Measurements from ENCODE around the gene GYPB.
"Not testable (repeated sequence)": the region's sequence is repeated elsewhere in the genome, so short reads cannot be mapped to it uniquely, and the experiment has no call there.

The GYPB gene

DNA sequence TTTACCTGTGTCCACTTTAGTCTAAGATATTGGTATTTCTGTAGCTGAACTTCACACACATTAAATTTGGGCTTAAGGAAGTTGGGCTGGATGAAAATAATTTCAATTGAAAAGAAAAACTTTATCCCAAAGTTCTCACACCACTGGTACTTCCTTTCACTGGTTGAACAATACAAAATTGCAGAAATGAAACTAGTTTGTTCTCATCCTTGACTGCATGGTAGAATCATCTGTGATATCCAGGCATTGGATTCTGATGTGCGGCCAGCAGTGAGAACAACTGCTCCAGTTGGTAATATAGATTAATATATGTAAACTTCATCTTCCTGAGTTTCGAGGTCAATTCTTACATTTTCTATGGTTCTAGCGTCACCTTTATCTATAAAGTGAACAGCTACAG, 10.6 kb downstream of the GYPB start:
- DNase-seq = not testable (repeated sequence)

DNA sequence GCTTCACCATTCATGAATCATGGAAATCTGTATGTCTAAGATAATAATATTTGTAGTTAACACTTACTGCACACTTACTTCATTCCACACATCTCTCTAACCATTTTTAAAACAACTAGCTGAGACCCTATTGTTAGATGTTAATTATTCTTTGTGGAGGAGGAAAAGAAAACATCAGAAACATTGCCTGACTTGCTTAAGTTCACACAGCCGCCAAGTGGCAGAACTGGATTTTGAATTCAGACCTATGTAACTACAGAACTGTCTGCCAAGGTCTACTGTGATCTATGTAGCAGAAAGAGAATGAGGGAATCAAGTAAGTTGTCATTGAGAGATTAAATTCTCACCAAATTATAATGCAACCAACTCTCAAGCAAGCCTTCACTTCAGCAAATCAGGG, 11.2 kb downstream of the GYPB start:
- not testable (repeated sequence) for DNase-seq

GRCh38 chr4:144006200-144006803, 12.9 kb downstream of the GYPB start:
- DNase-seq = not testable (repeated sequence)

DNA sequence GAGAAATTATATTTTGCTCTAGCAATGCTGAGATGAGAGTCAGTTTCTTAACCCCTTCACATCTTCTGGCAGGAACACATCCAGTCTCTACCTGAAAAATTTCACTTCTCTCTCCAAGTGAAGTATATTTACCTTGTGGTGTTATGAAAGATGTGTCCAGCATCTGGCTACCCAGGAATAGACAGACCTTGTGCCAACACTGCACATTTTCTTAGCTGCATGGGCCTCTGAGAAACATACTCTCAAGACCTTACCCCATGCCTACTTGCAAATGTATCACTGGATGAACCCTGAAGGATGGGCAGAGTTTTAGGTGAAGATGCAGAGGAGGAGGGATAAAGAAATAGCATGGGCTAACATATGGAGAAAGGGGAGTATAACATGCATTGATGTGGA, 13.6 kb downstream of the GYPB start:
- not testable (repeated sequence) for DNase-seq

- DNase-seq = not testable (repeated sequence)
These were observed 14.2 kb downstream of the GYPB start for GRCh38 chr4:144004868-144005557.

DNA sequence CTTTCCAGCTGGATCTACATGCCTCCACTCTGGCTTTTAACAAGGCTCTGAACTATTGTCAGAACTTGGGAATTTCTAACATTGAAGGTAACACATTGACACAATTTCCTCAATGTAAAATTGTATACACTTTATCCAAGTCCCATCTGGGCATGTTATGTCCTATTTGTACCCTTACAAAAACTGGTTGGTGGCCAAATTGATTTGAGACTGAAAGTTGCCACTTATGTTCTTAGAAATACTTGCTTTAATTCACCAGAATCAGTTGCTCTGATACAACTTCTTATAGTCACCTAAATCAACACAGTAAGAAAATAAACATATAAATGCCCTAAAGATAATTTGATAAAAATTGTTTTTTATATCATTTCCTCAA, 15.3 kb downstream of the GYPB start:
- not testable (repeated sequence) for DNase-seq

DNA sequence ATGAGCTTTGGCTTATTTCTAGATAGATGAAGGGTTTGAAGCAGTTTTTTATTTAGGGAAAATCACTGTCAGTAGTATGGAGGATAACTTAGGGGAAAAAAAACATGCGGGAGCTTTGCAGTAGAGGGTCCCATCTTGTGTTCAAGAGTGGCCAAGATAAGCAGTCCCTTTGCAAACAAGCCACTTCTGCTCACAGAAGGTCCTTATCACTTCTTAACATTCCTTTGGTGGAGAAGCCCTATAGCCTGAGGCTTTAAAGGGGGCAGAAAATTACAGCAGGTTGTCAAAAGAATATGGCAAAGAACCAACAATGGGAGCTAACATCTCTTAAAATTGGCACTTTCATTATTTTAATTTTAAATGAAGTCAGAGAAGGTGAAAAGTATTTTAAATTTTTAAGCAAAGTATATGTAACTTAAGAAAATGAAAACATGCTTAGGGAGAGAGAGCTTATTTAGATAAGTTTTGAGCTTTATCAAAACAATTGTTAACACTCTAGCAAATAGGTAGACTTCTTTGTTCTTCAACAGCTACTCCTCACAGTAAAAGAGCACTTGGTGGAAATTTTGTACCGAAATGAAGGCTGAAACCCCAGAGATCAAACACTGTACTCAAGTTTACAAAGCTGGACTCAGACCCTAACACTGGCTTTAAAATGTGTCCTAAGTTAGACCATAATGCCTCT, 15.8 kb downstream of the GYPB start:
- DNase-seq = not testable (repeated sequence)

DNA sequence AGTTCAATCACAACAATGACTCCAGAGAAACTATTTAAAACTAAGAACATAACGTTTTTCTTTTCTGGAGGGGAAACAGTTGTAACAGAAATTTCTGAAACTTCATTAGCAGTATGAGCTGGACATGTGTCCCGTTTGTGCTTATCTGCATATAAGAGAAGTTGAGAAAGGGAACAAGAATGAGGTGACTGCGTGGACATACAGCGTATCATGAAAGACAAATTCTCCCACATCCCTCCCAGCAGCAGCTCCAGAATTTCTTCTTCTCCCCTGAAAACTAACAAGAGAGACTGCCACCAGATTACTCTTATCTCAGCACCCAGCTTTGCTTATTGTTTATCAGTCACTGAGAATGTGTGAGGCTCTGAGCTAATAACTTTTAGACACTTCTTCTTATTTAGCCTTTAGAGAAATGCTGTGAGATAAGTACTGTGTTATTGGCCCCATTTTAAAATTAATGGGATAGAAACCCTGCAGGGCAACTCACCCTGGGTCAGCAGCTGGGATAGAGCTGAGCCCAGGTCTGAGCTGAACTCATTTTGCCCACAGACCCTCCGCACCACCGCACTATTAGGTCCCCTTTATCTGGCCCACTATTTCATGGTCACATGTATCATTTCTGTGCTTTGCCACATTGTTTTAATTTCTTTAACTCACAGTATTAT, 18.7 kb downstream of the GYPB start:
- DNase-seq = not testable (repeated sequence)

GRCh38 chr4:143996193-143996592, 23.0 kb downstream of the GYPB start:
- not testable (repeated sequence) for DNase-seq

DNA sequence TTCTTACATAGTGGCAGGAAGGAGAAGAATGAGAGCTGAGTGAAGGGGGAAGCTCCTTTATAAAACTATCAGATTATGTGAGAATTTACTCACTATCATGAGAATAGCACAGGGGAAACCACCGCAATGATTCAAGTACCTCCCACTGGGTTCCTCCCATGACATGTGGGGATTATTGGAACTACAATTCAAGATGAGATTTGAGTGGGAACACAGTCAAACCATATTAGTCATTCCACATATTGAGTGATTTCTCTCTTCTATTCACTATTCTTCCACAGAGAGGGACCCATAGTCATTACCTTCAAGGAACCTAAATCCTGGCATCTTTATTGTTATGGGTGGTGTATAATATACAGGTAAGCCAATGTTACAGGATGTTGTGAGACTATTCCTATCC, 27.4 kb downstream of the GYPB start:
- not testable (repeated sequence) for DNase-seq

DNA sequence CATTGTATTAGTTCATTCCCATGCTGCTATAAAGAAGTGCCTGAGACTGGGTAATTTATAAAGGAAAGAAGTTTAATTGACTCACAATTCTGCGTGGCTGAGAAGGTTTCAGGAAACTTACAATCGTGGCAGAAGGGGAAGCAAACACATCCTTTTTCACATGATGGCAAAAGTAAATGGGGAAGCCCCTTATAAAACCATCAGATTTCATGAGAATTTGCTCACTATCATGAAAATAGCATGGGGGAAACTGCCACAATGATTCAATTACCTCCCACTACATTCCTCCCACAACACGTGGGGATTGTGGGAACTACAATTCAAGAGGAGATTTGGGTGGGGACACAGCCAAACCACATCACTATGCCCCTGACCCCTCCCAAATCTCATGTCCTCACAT, 28.5 kb downstream of the GYPB start:
- not testable (repeated sequence) for DNase-seq

- no peak for DNase-seq
These were observed 33.0 kb downstream of the GYPB start for GRCh38 chr4:143986180-143986579.

DNA sequence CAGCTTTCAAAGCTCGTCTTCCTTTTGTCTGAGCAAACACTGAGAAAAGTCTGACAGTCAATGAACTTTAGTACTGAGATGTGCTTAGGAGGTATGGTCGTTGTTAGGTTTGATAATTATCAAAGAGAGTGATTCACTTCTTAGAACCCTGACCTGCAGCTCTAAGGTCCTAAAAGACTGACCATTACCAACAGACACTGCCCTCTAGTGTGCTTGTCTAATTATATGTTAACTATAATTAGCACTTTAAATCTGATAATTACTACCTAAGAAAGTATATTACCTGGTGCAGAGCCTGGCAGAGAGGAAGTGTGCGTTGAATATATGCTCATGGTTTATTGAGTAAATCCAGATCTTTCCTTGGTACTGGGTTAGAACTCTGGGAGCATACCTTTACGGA, 38.4 kb downstream of the GYPB start:
- not testable (repeated sequence) for DNase-seq

- not testable (repeated sequence) for DNase-seq
These were observed 43.7 kb downstream of the GYPB start for GRCh38 chr4:143975527-143975926.

GRCh38 chr4:143974021-143974420, 45.2 kb downstream of the GYPB start:
- not testable (repeated sequence) for DNase-seq

- DNase-seq = no peak
These were observed 58.1 kb downstream of the GYPB start for GRCh38 chr4:143961075-143961474.

DNA sequence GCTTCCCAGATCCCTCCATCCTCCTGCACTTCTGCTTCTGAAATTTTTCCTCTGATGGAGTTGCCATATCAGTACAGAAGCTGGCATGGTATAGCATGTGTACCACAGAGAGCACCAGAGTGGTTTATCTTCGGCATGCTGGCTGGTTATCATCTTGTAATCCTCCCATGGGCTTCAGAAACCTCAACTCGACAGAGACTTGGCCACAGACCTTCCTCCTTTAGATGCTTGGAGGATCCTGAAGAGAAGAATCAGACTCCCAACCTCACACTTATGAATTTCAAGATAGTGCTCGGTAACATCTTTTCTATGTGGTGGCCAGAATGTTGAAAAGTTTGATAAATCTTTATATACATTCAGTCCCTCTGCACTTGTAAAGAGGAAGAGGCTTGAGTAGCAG, 63.9 kb downstream of the GYPB start:
- not testable (repeated sequence) for DNase-seq

DNA sequence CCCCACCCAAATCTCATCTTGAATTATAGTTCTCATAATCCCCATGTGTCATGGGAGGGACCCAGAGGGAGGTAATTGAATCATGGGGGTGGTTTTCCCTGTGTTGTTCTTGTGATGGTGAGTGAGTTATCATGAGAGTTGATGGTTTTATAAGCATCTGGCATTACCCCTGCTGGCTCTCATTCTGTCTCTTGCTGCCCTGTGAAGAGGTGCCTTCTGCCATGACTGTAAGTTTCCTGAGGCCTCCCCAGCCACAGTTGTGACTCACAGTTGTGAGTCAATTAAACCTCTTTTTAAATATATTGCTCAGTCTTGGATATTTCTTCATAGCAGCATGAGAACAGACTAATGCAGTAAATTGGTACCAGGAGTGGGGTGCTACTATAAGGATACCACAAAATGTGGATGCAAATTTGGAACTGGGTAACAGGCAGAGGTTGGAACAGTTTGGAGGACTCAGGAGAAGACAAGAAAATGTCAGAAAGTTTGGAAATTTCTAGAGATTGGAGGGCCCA, 67.7 kb downstream of the GYPB start:
- not testable (repeated sequence) for DNase-seq

DNA sequence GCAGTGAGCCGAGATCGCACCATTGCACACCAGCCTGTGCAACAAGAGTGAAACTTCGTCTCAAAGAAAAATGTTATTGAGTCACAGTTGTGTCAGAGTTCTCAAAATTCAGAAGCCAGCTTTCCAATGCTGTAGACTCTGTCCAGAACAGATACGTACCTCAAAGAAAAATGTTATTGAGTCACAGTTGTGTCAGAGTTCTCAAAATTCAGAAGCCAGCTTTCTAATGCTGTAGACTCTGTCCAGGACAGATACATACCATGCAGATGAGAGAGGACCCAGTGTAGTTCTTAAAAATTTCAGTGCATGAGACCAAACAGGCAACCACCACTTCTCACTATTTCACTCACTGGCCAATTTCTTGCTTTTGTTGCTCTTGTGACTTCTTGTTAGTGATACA, 68.2 kb downstream of the GYPB start:
- not testable (repeated sequence) for DNase-seq

DNA sequence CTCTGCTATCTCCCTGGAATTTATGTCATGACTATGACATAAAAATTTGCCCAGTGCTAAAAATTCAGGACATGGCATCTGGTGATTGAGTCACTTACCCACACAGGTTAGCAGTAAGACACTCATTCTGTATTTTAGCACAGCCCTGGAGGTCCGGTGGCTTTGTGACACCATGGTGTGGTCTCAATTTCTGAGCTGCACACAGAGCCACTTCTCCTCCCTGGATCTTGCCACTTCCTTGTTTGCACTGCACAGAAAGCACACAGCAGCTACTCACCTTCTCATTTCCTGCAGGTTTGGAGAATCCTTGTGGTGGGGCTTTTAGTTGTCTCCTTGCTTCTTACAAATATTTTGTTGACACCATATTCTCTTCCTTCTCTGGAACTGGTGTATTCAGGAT, 69.0 kb downstream of the GYPB start:
- not testable (repeated sequence) for DNase-seq

DNA sequence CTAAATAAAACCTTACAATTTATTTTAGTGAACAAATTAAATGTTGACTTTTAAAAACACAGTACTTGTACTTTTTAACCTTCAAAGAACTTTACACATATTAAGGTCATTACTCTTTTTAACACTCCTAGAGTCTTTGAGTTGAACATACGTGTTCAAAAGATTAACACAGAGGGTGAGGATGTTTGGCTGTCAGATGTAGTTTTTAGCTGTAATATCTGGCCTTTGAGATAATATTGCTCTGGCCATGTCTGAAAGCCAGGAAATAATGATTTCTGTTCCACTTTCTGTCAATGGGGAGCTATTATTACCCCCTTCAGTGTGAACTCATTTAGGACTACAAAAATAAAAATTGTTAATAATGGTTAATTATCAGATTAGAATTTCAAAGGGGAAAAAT, 71.7 kb downstream of the GYPB start:
- DNase-seq = not testable (repeated sequence)
